GM12878 (cell line): Measurements from ENCODE around the gene METRN. TPM values are rescaled to one million over a fixed set of nuclear protein-coding genes. Genes with fewer than 3 reads are reported as not detected.

Experiments
- BCLAF1 ChIP-seq: fragments of 450-650 bp; IDR thresholded peaks from 2 replicates; pipeline ENCODE4 v1.6.1; 2017; ENCODE audit warnings: antibody characterized with exemption, mild to moderate bottlenecking, moderate library complexity
- BHLHE40 ChIP-seq, 2 experiments: fragments of 450-650 bp in 1 of 2; IDR thresholded peaks; 2 replicates each; pipeline ENCODE4 v1.6.1; 2011 to 2017; ENCODE audit warnings: low read depth in 2 of 2, borderline replicate concordance in 1 of 2, improper control_type of control experiment in 1 of 2, low read length in 1 of 2, mild to moderate bottlenecking in 1 of 2
- CBX5 ChIP-seq: sonication (generic); IDR thresholded peaks from 2 replicates; pipeline ENCODE4 v1.6.1; 2016; ENCODE audit warnings: low read depth, moderate library complexity, mild to moderate bottlenecking, inconsistent platforms
- CEBPB ChIP-seq, 2 experiments: fragments of 150-350 bp in 1 of 2; IDR thresholded peaks; 2 replicates each; pipeline ENCODE4 v1.6.1; 2012 to 2014; ENCODE audit warnings: low read depth in 2 of 2, low read length in 2 of 2, borderline replicate concordance in 1 of 2, inconsistent platforms in 1 of 2
- CHD2 ChIP-seq: IDR thresholded peaks from 2 replicates; pipeline ENCODE4 v1.6.1; 2011; ENCODE audit warnings: low read depth, low read length, improper control_type of control experiment, borderline replicate concordance
- DPF2 ChIP-seq: fragments of 450-650 bp; IDR thresholded peaks from 2 replicates; pipeline ENCODE4 v1.6.1; 2017; ENCODE audit warnings: mild to moderate bottlenecking
- E2F8 ChIP-seq: fragments of 450-650 bp; IDR thresholded peaks from 2 replicates; pipeline ENCODE4 v1.6.1; 2018; ENCODE audit warnings: mild to moderate bottlenecking, low read depth, moderate library complexity; ENCODE audit not compliant: partially characterized antibody
- FOS ChIP-seq: IDR thresholded peaks from 3 replicates; pipeline ENCODE4 v1.6.1; 2011; ENCODE audit warnings: borderline replicate concordance; ENCODE audit not compliant: insufficient read length; ENCODE audit errors: extremely low read depth
- HDGF ChIP-seq: fragments of 450-650 bp; IDR thresholded peaks from 2 replicates; pipeline ENCODE4 v1.6.1; 2016; ENCODE audit warnings: antibody characterized with exemption
- IKZF1 ChIP-seq: fragments of 450-650 bp; conservative IDR thresholded peaks from 2 replicates; pipeline ENCODE4 v1.6.1; 2017; ENCODE audit warnings: antibody characterized with exemption, mild to moderate bottlenecking
- NR2C2 ChIP-seq: IDR thresholded peaks from 2 replicates; pipeline ENCODE4 v1.6.1; 2011; ENCODE audit warnings: borderline replicate concordance, low read depth; ENCODE audit not compliant: control insufficient read depth, insufficient read length
- NR2F1 ChIP-seq: fragments of 450-650 bp; conservative IDR thresholded peaks from 2 replicates; pipeline ENCODE4 v1.6.1; 2017; ENCODE audit warnings: mild to moderate bottlenecking
- PKNOX1 ChIP-seq: fragments of 450-650 bp; IDR thresholded peaks from 2 replicates; pipeline ENCODE4 v1.6.1; 2016; ENCODE audit warnings: mild to moderate bottlenecking
- POLR2AphosphoS5 ChIP-seq: IDR thresholded peaks from 2 replicates; pipeline ENCODE4 v1.6.1; 2011; ENCODE audit warnings: mild to moderate bottlenecking, low read length, inconsistent platforms
- SMAD1 ChIP-seq: fragments of 450-650 bp; IDR thresholded peaks from 2 replicates; pipeline ENCODE4 v1.6.1; 2018; ENCODE audit warnings: mild to moderate bottlenecking, low read depth; ENCODE audit not compliant: partially characterized antibody
- SMARCA5 ChIP-seq: fragments of 450-650 bp; IDR thresholded peaks from 2 replicates; pipeline ENCODE4 v1.6.1; 2017; ENCODE audit warnings: mild to moderate bottlenecking
- SP1 ChIP-seq: IDR thresholded peaks from one replicate; pipeline ENCODE4 v1.6.1; 2011; ENCODE audit warnings: low read depth, low read length
- TCF3 ChIP-seq: IDR thresholded peaks from 2 replicates; pipeline ENCODE4 v1.6.1; 2012; ENCODE audit warnings: low read depth, mild to moderate bottlenecking, low read length, borderline replicate concordance; ENCODE audit not compliant: insufficient read depth
- ZBTB4 ChIP-seq: fragments of 450-650 bp; formaldehyde crosslinking; IDR thresholded peaks from 2 replicates; pipeline ENCODE4 v1.4.0; 2022; ENCODE audit warnings: mild to moderate bottlenecking, moderate library complexity
- ZZZ3 ChIP-seq: IDR thresholded peaks from 2 replicates; pipeline ENCODE4 v1.6.1; 2011; ENCODE audit warnings: low read depth; ENCODE audit not compliant: control insufficient read depth, insufficient read length
- polyA plus RNA-seq, 11 experiments: library from polyadenylated mRNA; depleted of rRNA in 4 of 11; unstranded in 6 of 11; stranded (reverse) in 5 of 11; fragments of >200 nt; fragmentation: Nextera tagmentation in 4 of 11; fragmentation: Illumina TruSeq in 1 of 11; extraction: Ambion mirVana in 4 of 11; extraction: Trizol in 1 of 11; gene quantifications; 1 replicate in 1 of 11; 2 replicates in 10 of 11; pipeline versions ENCODE4 v1.2.1 to v1.2.3, GENCODE V29; 2011 to 2016; ENCODE audit warnings: inconsistent platforms in 2 of 11, missing spikeins in 2 of 11, low read depth in 1 of 11
- total RNA-seq, 4 experiments: library from RNA; depleted of rRNA in 3 of 4; stranded (reverse); fragments of >200 nt in 3 of 4; fragmentation: Illumina TruSeq in 1 of 4; extraction: Trizol in 1 of 4; gene quantifications; 2 replicates each; pipeline versions ENCODE4 v1.2.1 to v1.2.3, GENCODE V29; 2013 to 2021

The METRN gene
- total and polyA plus RNA-seq, 10 of the 15 experiments (the other 5 are each of a cell fraction or from before 2014, with no cell fraction given), result 0.11 to 12.8 (median 1.1) TPM; not detected in 1

- TF ChIP-seq NR2C2, result no peak
- TF ChIP-seq BHLHE40 (IDR thresholded peaks at IDR 0.05; ENCODE audit: borderline replicate concordance in 1 of 2, low read depth in 2 of 2, low read length in 1 of 2), result peak in 1 of 2 experiments; percentile 39; a peak in 2 of 4 replicates
- TF ChIP-seq CEBPB (IDR thresholded peaks at IDR 0.05; ENCODE audit: borderline replicate concordance in 1 of 2, low read depth in 2 of 2, low read length in 2 of 2), result no peak
- TF ChIP-seq IKZF1, result peak; percentile 28
- TF ChIP-seq HDGF, result 0 out of 2 replicates have a peak, but pooled peaks have one; percentile 31
- TF ChIP-seq PKNOX1, result peak; percentile 6; the same call in 1 of the 2 replicates
- TF ChIP-seq E2F8, result no peak
- TF ChIP-seq POLR2AphosphoS5, result peak; percentile 42
- 0 out of 2 replicates have a peak, but pooled peaks have one; percentile 26 for TF ChIP-seq DPF2
- TF ChIP-seq CHD2, result no peak
- TF ChIP-seq FOS, result no peak
- TF ChIP-seq BCLAF1, result no peak
- TF ChIP-seq SMARCA5, result no peak
- TF ChIP-seq ZZZ3, result no peak
- no peak for TF ChIP-seq CBX5
- no peak for TF ChIP-seq ZBTB4
- TF ChIP-seq NR2F1, result peak; percentile 70
- TF ChIP-seq TCF3, result no peak
- no peak for TF ChIP-seq SMAD1
- no peak for TF ChIP-seq SP1
These were observed 12.5 kb downstream of the METRN start (continued) for GRCh38 chr16:727291-727977.
